HG02759 (cell line): Measurements from ENCODE around the gene ABL2.
"Not testable (repeated sequence)": the region's sequence is repeated elsewhere in the genome, so short reads cannot be mapped to it uniquely, and the experiment has no call there.

Source experiments
- ATAC-seq: cut with Tn5 transposase; IDR thresholded peaks from one replicate; pipeline ENCODE4 v1.9.1; 2021; ENCODE audit warnings: mild to moderate bottlenecking, moderate library complexity; ENCODE audit not compliant: unreplicated experiment

ABL2 gene

GRCh38 chr1:179175011-179175841 lies 54.3 kb downstream of the ABL2 start:
- no peak for ATAC-seq

GRCh38 chr1:179170468-179170770 lies 59.1 kb downstream of the ABL2 start:
- ATAC-seq = not testable (repeated sequence)

- ATAC-seq = no peak
Measured at GRCh38 chr1:179169616-179170467, 59.6 kb downstream of the ABL2 start.

GRCh38 chr1:179168536-179168935 lies 60.9 kb downstream of the ABL2 start:
- ATAC-seq = no peak

GRCh38 chr1:179167955-179168354 lies 61.5 kb downstream of the ABL2 start:
- no peak for ATAC-seq

- no peak for ATAC-seq
Measured at GRCh38 chr1:179167418-179167777, 62.1 kb downstream of the ABL2 start.

- ATAC-seq = no peak
Measured at GRCh38 chr1:179166663-179167417, 62.6 kb downstream of the ABL2 start.

- ATAC-seq = no peak
Measured at GRCh38 chr1:179164494-179164893, 65.0 kb downstream of the ABL2 start.

- ATAC-seq = no peak
Measured at GRCh38 chr1:179156708-179157107, 72.8 kb downstream of the ABL2 start.

- ATAC-seq = no peak
Measured at GRCh38 chr1:179156026-179156425, 73.5 kb downstream of the ABL2 start.

GRCh38 chr1:179155615-179156014 lies 73.9 kb downstream of the ABL2 start:
- ATAC-seq = no peak

- no peak for ATAC-seq
Measured at GRCh38 chr1:179154437-179154836, 75.0 kb downstream of the ABL2 start.

GRCh38 chr1:179153217-179153616 lies 76.3 kb downstream of the ABL2 start:
- ATAC-seq = no peak

- no peak for ATAC-seq
Measured at GRCh38 chr1:179151908-179152682, 77.4 kb downstream of the ABL2 start.

GRCh38 chr1:179146911-179147310 lies 82.6 kb downstream of the ABL2 start:
- no peak for ATAC-seq

- no peak for ATAC-seq
Measured at GRCh38 chr1:179146476-179146875, 83.0 kb downstream of the ABL2 start.

- no peak for ATAC-seq
Measured at GRCh38 chr1:179145521-179145920, 84.0 kb downstream of the ABL2 start.

GRCh38 chr1:179144626-179145025 lies 84.9 kb downstream of the ABL2 start:
- ATAC-seq = no peak

- ATAC-seq = no peak
Measured at GRCh38 chr1:179143322-179143721, 86.2 kb downstream of the ABL2 start.

- no peak for ATAC-seq
Measured at GRCh38 chr1:179142889-179143299, 86.6 kb downstream of the ABL2 start.
